Panc1 (cell line): Measurements from ENCODE around the gene HDDC2.

Experiments used
- POLR2AphosphoS5 ChIP-seq: IDR thresholded peaks from 2 replicates; pipeline ENCODE4 v1.6.1; 2012; ENCODE audit warnings: mild to moderate bottlenecking, low read depth, low read length, moderate library complexity
- SIN3A ChIP-seq: IDR thresholded peaks from 2 replicates; pipeline ENCODE4 v1.6.1; 2012; ENCODE audit warnings: low read depth, mild to moderate bottlenecking, low read length, moderate library complexity, borderline replicate concordance; ENCODE audit not compliant: insufficient read depth
- TCF7L2 ChIP-seq: IDR thresholded peaks from 2 replicates; pipeline ENCODE4 v1.6.1; 2011; ENCODE audit warnings: mild to moderate bottlenecking, low read depth, low read length, inconsistent platforms
- TF ChIP-seq, protein P1 (sequence below): fragments of 450-650 bp; IDR thresholded peaks from 2 replicates; pipeline ENCODE4 v1.5.1; 2017; ENCODE audit warnings: mild to moderate bottlenecking
- TF ChIP-seq, protein P2 (sequence below), 2 experiments: IDR thresholded peaks; 2 replicates each; pipeline ENCODE4 v1.6.1; 2011 to 2012; ENCODE audit warnings: low read depth in 2 of 2, control low read depth in 1 of 2, low read length in 1 of 2, mild to moderate bottlenecking in 1 of 2, moderate library complexity in 1 of 2; ENCODE audit not compliant: insufficient read depth in 1 of 2

DNA sequence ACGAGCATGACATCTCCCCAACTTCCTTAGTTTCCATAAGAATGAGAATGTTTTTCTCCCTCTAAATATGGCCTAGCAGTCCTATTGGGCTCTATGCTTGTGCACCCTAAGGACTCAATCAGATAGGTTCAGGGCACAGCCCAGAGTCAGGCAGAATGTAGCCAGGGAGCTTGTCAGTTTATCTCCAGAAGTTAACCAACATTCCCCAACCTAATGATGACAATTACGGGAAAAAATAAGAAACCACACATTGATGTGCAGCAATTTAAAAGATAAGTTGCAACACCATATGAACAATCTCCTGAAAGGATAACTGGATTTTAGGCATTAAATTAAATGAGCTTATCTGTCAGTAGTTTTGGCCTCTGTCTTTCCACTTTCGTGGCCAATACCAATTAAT is 71.1 kb downstream of the HDDC2 start:
- TF ChIP-seq SIN3A (no peak), POLR2AphosphoS5 (no peak), TCF7L2 (no peak)
- TF ChIP-seq, protein P1, sequence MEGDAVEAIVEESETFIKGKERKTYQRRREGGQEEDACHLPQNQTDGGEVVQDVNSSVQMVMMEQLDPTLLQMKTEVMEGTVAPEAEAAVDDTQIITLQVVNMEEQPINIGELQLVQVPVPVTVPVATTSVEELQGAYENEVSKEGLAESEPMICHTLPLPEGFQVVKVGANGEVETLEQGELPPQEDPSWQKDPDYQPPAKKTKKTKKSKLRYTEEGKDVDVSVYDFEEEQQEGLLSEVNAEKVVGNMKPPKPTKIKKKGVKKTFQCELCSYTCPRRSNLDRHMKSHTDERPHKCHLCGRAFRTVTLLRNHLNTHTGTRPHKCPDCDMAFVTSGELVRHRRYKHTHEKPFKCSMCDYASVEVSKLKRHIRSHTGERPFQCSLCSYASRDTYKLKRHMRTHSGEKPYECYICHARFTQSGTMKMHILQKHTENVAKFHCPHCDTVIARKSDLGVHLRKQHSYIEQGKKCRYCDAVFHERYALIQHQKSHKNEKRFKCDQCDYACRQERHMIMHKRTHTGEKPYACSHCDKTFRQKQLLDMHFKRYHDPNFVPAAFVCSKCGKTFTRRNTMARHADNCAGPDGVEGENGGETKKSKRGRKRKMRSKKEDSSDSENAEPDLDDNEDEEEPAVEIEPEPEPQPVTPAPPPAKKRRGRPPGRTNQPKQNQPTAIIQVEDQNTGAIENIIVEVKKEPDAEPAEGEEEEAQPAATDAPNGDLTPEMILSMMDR, result no peak
- TF ChIP-seq, protein P2, sequence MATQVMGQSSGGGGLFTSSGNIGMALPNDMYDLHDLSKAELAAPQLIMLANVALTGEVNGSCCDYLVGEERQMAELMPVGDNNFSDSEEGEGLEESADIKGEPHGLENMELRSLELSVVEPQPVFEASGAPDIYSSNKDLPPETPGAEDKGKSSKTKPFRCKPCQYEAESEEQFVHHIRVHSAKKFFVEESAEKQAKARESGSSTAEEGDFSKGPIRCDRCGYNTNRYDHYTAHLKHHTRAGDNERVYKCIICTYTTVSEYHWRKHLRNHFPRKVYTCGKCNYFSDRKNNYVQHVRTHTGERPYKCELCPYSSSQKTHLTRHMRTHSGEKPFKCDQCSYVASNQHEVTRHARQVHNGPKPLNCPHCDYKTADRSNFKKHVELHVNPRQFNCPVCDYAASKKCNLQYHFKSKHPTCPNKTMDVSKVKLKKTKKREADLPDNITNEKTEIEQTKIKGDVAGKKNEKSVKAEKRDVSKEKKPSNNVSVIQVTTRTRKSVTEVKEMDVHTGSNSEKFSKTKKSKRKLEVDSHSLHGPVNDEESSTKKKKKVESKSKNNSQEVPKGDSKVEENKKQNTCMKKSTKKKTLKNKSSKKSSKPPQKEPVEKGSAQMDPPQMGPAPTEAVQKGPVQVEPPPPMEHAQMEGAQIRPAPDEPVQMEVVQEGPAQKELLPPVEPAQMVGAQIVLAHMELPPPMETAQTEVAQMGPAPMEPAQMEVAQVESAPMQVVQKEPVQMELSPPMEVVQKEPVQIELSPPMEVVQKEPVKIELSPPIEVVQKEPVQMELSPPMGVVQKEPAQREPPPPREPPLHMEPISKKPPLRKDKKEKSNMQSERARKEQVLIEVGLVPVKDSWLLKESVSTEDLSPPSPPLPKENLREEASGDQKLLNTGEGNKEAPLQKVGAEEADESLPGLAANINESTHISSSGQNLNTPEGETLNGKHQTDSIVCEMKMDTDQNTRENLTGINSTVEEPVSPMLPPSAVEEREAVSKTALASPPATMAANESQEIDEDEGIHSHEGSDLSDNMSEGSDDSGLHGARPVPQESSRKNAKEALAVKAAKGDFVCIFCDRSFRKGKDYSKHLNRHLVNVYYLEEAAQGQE (IDR thresholded peaks at IDR 0.05; ENCODE audit: insufficient read depth in 1 of 2, low read depth in 2 of 2, low read length in 1 of 2), result no peak
